ENCODE results near the gene GTF2H3. TPM values are rescaled to one million over a fixed set of nuclear protein-coding genes. Genes with fewer than 3 reads are reported as not detected.

The GTF2H3 gene
- total and polyA plus RNA-seq, 9 of the 15 experiments (the other 6 are each of a cell fraction or from before 2014, with no cell fraction given): 22.7 to 99.7 (median 49.6) TPM

DNA sequence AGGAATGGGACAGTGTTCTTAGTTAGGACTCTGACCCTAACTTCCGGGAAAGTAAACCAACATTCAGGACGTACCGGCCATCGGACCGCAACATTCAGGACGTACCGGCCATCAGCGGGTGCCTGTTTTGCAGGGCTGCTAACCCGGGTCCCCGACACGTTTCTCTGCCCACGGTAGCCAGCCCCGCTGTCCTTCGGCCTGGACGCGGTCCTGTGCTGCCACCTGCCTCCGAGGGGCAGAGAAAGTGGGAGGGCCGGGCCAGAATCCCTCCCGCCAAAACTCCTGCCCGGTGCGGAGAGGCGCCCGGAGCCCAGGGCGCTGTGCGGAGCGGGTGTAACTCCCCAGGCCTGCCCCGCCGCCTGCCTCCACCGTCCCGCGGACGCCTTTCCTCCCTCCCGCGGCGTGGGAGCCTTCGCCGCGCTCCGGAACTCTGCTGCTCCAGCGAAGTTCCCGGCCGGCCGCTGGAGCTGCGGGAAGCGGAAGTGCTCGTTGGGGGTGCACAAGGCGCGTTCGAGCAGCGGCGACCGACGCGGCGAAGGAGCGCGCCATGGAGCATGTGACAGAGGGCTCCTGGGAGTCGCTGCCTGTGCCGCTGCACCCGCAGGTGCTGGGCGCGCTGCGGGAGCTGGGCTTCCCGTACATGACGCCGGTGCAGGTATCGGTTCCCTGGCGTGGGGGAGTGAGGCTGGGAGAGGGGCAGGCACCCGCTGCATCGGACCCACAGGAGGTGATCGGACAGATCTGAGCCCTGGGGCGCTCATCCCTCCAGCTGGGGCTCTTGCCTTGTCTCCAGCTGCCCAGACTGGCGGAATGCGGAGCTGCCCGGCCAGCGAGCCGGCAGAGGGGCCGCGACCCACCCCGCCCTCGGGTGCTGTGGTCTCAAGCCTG is 31.8 kb upstream of the GTF2H3 start, which contains the start of gene DDX55 (continued):
- TF ChIP-seq, protein P1, sequence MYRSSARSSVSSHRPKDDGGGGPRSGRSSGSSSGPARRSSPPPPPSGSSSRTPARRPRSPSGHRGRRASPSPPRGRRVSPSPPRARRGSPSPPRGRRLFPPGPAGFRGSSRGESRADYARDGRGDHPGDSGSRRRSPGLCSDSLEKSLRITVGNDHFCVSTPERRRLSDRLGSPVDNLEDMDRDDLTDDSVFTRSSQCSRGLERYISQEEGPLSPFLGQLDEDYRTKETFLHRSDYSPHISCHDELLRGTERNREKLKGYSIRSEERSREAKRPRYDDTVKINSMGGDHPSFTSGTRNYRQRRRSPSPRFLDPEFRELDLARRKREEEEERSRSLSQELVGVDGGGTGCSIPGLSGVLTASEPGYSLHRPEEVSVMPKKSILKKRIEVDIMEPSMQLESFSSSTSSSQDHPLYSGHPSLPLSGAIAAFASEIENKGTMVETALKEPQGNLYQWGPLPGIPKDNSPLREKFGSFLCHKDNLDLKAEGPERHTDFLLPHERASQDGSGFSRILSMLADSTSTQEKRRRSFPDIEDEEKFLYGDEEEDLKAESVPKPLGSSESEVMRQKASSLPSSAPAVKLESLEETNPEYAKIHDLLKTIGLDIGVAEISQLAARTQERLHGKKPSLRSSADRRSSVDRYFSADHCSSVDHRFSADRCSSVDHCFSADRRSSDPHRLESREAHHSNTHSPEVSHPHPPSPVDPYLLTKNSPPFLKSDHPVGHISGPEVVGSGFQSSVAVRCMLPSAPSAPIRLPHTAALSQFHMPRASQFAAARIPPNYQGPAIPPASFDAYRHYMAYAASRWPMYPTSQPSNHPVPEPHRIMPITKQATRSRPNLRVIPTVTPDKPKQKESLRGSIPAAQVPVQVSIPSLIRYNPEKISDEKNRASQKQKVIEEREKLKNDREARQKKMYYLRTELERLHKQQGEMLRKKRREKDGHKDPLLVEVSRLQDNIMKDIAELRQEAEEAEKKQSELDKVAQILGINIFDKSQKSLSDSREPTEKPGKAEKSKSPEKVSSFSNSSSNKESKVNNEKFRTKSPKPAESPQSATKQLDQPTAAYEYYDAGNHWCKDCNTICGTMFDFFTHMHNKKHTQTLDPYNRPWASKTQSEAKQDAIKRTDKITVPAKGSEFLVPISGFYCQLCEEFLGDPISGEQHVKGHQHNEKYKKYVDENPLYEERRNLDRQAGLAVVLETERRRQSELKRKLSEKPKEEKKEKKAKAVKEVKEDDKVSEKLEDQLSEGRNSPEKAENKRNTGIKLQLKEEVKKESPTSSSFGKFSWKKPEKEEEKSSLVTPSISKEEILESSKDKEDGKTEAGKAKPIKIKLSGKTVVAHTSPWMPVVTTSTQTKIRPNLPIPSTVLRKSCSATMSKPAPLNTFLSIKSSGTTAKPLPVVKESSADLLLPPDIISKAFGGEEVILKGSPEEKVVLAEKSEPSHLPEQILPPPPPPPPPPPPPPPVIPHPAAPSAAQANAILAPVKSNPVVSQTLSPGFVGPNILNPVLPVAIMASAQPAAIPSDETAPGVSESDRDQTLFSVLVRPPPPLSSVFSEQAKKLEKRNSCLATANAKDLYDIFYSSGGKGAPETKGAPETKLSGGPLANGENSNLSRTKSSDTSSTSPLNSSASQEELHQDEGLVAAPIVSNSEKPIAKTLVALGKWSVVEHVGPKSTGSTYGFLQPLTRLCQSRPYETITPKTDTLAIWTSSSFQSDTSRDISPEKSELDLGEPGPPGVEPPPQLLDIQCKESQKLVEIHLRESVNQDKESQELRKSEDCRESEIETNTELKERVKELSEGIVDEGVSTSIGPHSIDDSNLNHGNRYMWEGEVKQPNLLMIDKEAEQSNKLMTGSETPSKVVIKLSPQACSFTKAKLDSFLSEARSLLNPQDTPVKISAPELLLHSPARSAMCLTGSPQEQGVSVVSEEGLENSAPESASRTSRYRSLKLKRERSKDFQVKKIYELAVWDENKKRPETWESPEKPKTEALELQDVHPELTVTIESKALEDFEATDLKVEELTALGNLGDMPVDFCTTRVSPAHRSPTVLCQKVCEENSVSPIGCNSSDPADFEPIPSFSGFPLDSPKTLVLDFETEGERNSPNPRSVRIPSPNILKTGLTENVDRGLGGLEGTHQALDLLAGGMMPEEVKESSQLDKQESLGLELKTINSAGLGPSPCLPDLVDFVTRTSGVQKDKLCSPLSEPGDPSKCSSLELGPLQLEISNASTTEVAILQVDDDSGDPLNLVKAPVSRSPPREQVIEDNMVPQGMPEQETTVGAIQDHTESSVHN (IDR thresholded peaks at IDR 0.05; ENCODE audit: borderline replicate concordance in 1 of 2, low read depth in 1 of 2): no peak
- TF ChIP-seq, protein P2, sequence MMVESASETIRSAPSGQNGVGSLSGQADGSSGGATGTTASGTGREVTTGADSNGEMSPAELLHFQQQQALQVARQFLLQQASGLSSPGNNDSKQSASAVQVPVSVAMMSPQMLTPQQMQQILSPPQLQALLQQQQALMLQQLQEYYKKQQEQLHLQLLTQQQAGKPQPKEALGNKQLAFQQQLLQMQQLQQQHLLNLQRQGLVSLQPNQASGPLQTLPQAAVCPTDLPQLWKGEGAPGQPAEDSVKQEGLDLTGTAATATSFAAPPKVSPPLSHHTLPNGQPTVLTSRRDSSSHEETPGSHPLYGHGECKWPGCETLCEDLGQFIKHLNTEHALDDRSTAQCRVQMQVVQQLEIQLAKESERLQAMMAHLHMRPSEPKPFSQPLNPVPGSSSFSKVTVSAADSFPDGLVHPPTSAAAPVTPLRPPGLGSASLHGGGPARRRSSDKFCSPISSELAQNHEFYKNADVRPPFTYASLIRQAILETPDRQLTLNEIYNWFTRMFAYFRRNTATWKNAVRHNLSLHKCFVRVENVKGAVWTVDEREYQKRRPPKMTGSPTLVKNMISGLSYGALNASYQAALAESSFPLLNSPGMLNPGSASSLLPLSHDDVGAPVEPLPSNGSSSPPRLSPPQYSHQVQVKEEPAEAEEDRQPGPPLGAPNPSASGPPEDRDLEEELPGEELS (CRISPR knock-in tag; IDR thresholded peaks at IDR 0.05; ENCODE audit: borderline replicate concordance): 0 out of 2 replicates have a peak, but pooled peaks have one; percentile 3
- TF ChIP-seq KLF6 (CRISPR knock-in tag; IDR thresholded peaks at IDR 0.05; ENCODE audit: borderline replicate concordance): 0 out of 2 replicates have a peak, but pooled peaks have one; percentile 30
- TF ChIP-seq, protein P3, sequence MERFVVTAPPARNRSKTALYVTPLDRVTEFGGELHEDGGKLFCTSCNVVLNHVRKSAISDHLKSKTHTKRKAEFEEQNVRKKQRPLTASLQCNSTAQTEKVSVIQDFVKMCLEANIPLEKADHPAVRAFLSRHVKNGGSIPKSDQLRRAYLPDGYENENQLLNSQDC (CRISPR knock-in tag; IDR thresholded peaks at IDR 0.05): peak; percentile 51; the same call in 1 of the 2 replicates
- TF ChIP-seq ETV6 (IDR thresholded peaks at IDR 0.05; ENCODE audit: borderline replicate concordance in 1 of 2, low read depth in 2 of 2, low read length in 1 of 2): no peak
- peak; percentile 67; the same call in 1 of the 2 replicates for TF ChIP-seq ETV6 (CRISPR knock-in tag; IDR thresholded peaks at IDR 0.05; ENCODE audit: borderline replicate concordance)
- 0 out of 2 replicates have a peak, but pooled peaks have one; percentile 67 for TF ChIP-seq GATAD2A (IDR thresholded peaks at IDR 0.05)
- peak; percentile 91 for TF ChIP-seq HMGN3 (IDR thresholded peaks at IDR 0.05; ENCODE audit: borderline replicate concordance, extremely low read depth, insufficient read length, low read depth, low read length)
- TF ChIP-seq BHLHE40 (IDR thresholded peaks at IDR 0.05; ENCODE audit: low read length): peak; percentile 57; the same call in 1 of the 2 replicates
- no peak for TF ChIP-seq ZNF3 (CRISPR knock-in tag; IDR thresholded peaks at IDR 0.05)
- TF ChIP-seq, protein P4, sequence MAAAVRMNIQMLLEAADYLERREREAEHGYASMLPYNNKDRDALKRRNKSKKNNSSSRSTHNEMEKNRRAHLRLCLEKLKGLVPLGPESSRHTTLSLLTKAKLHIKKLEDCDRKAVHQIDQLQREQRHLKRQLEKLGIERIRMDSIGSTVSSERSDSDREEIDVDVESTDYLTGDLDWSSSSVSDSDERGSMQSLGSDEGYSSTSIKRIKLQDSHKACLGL (CRISPR knock-in tag; IDR thresholded peaks at IDR 0.05; ENCODE audit: borderline replicate concordance, poor library complexity, severe bottlenecking): peak; percentile 91
- peak; percentile 72; the same call in 1 of the 2 replicates for TF ChIP-seq ZNF830 (CRISPR knock-in tag; IDR thresholded peaks at IDR 0.05)
- peak in 1 of 2 experiments; percentile 71; a peak in 1 of 3 replicates for TF ChIP-seq CBX3 (IDR thresholded peaks at IDR 0.05; ENCODE audit: borderline replicate concordance in 1 of 2, low read length in 2 of 2)

Data from K562 (cell line).